H9 (cell line): ENCODE measurements around the gene SMPD2. TPM values are rescaled to one million over a fixed set of nuclear protein-coding genes. Genes with fewer than 3 reads are reported as not detected.

Experiments
- DNase-seq: peaks from one replicate; pipeline ENCODE4 v3.0.0-alpha.2; 2017
- H2AFZ ChIP-seq: one replicate; pipeline ENCODE4 v1.6.1; 2013; ENCODE audit warnings: mild to moderate bottlenecking, low read length, control low read depth, moderate library complexity
- H2AK5ac ChIP-seq: 2 replicates; pipeline ENCODE4 v1.6.1; 2013; ENCODE audit warnings: low read length, control low read depth, mixed read lengths; ENCODE audit not compliant: insufficient read length
- H2BK120ac ChIP-seq: one replicate; pipeline ENCODE4 v1.6.1; 2013; ENCODE audit warnings: low read depth, mild to moderate bottlenecking, low read length, control low read depth, inconsistent platforms; ENCODE audit not compliant: poor library complexity, severe bottlenecking
- H2BK12ac ChIP-seq: 2 replicates; pipeline ENCODE4 v1.6.1; 2013; ENCODE audit warnings: low read length, control low read depth, mixed read lengths, low read depth; ENCODE audit not compliant: insufficient read length
- H2BK15ac ChIP-seq: 2 replicates; pipeline ENCODE4 v1.6.1; 2013; ENCODE audit warnings: low read depth, low read length, control low read depth
- H2BK20ac ChIP-seq: one replicate; pipeline ENCODE4 v1.6.1; 2013; ENCODE audit warnings: low read depth, mild to moderate bottlenecking, low read length, control low read depth, inconsistent platforms; ENCODE audit not compliant: poor library complexity, severe bottlenecking
- H2BK5ac ChIP-seq: 2 replicates; pipeline ENCODE4 v1.6.1; 2013; ENCODE audit warnings: low read length, control low read depth, mixed read lengths; ENCODE audit not compliant: insufficient read length
- H3K14ac ChIP-seq: 2 replicates; pipeline ENCODE4 v1.6.1; 2013; ENCODE audit warnings: low read length, control low read depth; ENCODE audit not compliant: insufficient read depth
- H3K18ac ChIP-seq: 2 replicates; pipeline ENCODE4 v1.6.1; 2013; ENCODE audit warnings: low read depth, mild to moderate bottlenecking, mixed read lengths, low read length, control low read depth; ENCODE audit not compliant: insufficient read length
- H3K23ac ChIP-seq: 2 replicates; pipeline ENCODE4 v1.6.1; 2013; ENCODE audit warnings: low read length, control low read depth, mixed read lengths, low read depth; ENCODE audit not compliant: insufficient read length
- H3K23me2 ChIP-seq: 2 replicates; pipeline ENCODE4 v1.6.1; 2013; ENCODE audit warnings: low read depth, mild to moderate bottlenecking, mixed read lengths, low read length, control low read depth; ENCODE audit not compliant: insufficient read length, poor library complexity, severe bottlenecking
- H3K27ac ChIP-seq: 2 replicates; pipeline ENCODE4 v1.5.1; 2013; ENCODE audit warnings: low read length, control low read depth, mixed read lengths, low read depth; ENCODE audit not compliant: insufficient read length
- H3K27me3 ChIP-seq: 2 replicates; pipeline ENCODE4 v1.6.1; 2013; ENCODE audit warnings: low read length, control low read depth, inconsistent platforms; ENCODE audit not compliant: insufficient read depth
- H3K4ac ChIP-seq: 2 replicates; pipeline ENCODE4 v1.6.1; 2013; ENCODE audit warnings: low read depth, mild to moderate bottlenecking, control low read depth, inconsistent platforms, low read length, moderate library complexity
- H3K4me1 ChIP-seq: 2 replicates; pipeline ENCODE4 v1.6.1; 2013; ENCODE audit warnings: low read length, control low read depth, inconsistent platforms; ENCODE audit not compliant: insufficient read depth
- H3K4me2 ChIP-seq: 2 replicates; pipeline ENCODE4 v1.6.1; 2013; ENCODE audit warnings: low read length, control low read depth, mixed read lengths; ENCODE audit not compliant: insufficient read length, insufficient read depth
- H3K56ac ChIP-seq: 2 replicates; pipeline ENCODE4 v1.6.1; 2013; ENCODE audit warnings: low read depth, mild to moderate bottlenecking, mixed read lengths, low read length, control low read depth; ENCODE audit not compliant: insufficient read length
- H3K79me1 ChIP-seq: 2 replicates; pipeline ENCODE4 v1.6.1; 2013; ENCODE audit warnings: low read depth, mild to moderate bottlenecking, moderate library complexity, low read length, control low read depth, inconsistent platforms; ENCODE audit not compliant: insufficient read depth, poor library complexity, severe bottlenecking
- H3K79me2 ChIP-seq: 2 replicates; pipeline ENCODE4 v1.6.1; 2013; ENCODE audit warnings: low read length, control low read depth, inconsistent platforms; ENCODE audit not compliant: insufficient read depth
- H3K9ac ChIP-seq: 2 replicates; pipeline ENCODE4 v1.6.1; 2013; ENCODE audit warnings: low read length, control low read depth, mixed read lengths; ENCODE audit not compliant: insufficient read length; ENCODE audit errors: extremely low read depth
- H3K9me3 ChIP-seq: one replicate; pipeline ENCODE4 v1.6.1; 2013; ENCODE audit warnings: low read depth, low read length, inconsistent platforms; ENCODE audit not compliant: control insufficient read depth
- H3T11ph ChIP-seq: one replicate; pipeline ENCODE4 v1.6.1; 2013; ENCODE audit warnings: mild to moderate bottlenecking, low read length, control low read depth, inconsistent platforms
- H4K20me1 ChIP-seq: one replicate; pipeline ENCODE4 v1.6.1; 2013; ENCODE audit not compliant: control insufficient read depth, insufficient read length, insufficient read depth
- H4K5ac ChIP-seq: 2 replicates; pipeline ENCODE4 v1.6.1; 2013; ENCODE audit warnings: low read depth, mild to moderate bottlenecking, mixed read lengths, low read length, control low read depth; ENCODE audit not compliant: insufficient read length
- H4K8ac ChIP-seq: replicated peaks from 2 replicates; pipeline ENCODE4 v1.6.1; 2013; ENCODE audit warnings: low read length, control low read depth, mixed read lengths, low read depth; ENCODE audit not compliant: insufficient read length
- H4K91ac ChIP-seq: 2 replicates; pipeline ENCODE4 v1.6.1; 2013; ENCODE audit warnings: low read depth, mild to moderate bottlenecking, moderate library complexity, mixed read lengths, low read length, control low read depth; ENCODE audit not compliant: insufficient read length
- H3K27ac Mint-ChIP-seq, 3 experiments: 2 replicates in 2 of 3; 3 replicates in 1 of 3; pipeline ENCODE4 v1.8.0; 2020 to 2021; ENCODE audit warnings: mixed read lengths in 3 of 3, mild to moderate bottlenecking in 1 of 3, moderate library complexity in 1 of 3
- H3K27me3 Mint-ChIP-seq: 2 replicates; pipeline ENCODE4 v1.8.0; 2021; ENCODE audit warnings: low read depth, mild to moderate bottlenecking, moderate library complexity, mixed read lengths
- H3K36me3 Mint-ChIP-seq, 3 experiments: 2 replicates in 2 of 3; 3 replicates in 1 of 3; pipeline ENCODE4 v1.8.0; 2020 to 2021; ENCODE audit warnings: low read depth in 3 of 3, mixed read lengths in 3 of 3; ENCODE audit not compliant: insufficient read depth in 1 of 3
- H3K4me1 Mint-ChIP-seq, 2 experiments: 2 replicates each; pipeline ENCODE4 v1.8.0; 2020; ENCODE audit warnings: mixed read lengths in 2 of 2
- H3K4me3 Mint-ChIP-seq, 2 experiments: 2 replicates in 1 of 2; 3 replicates in 1 of 2; pipeline ENCODE4 v1.8.0; 2020 to 2021; ENCODE audit warnings: mild to moderate bottlenecking in 2 of 2, mixed read lengths in 2 of 2, moderate library complexity in 1 of 2
- H3K9me3 Mint-ChIP-seq, 2 experiments: 2 replicates in 1 of 2; 3 replicates in 1 of 2; pipeline ENCODE4 v1.8.0; 2020; ENCODE audit warnings: mild to moderate bottlenecking in 2 of 2, mixed read lengths in 2 of 2, moderate library complexity in 1 of 2
- CTCF ChIP-seq: fragments of 200-600 bp; sonication (generic); conservative IDR thresholded peaks from 3 replicates; pipeline ENCODE4 v1.8.0; 2021; ENCODE audit warnings: antibody characterized with exemption, mild to moderate bottlenecking
- WGBS: extraction: QIAGEN DNeasy Blood & Tissue Kit; methylation state at CpG from one replicate; pipeline ENCODE4 v1.1.7; 2013; ENCODE audit warnings: missing lambda C conversion rate, low lambda C conversion rate, mixed read lengths; ENCODE audit not compliant: insufficient read length; ENCODE audit errors: extremely low coverage; 5-methylcytosine and 5-hydroxymethylcytosine counted together
- total RNA-seq: library from RNA; stranded (reverse); gene quantifications from 2 replicates; pipeline ENCODE4 v1.2.1, GENCODE V29; 2021

SMPD2 gene
- total RNA-seq, 1 experiment from 2014 or later, result 13.0 TPM

GRCh38 chr6:109406196-109406595, 34.3 kb upstream of the SMPD2 start:
- no peak overlapping the region for H3K4ac ChIP-seq
- H2BK5ac ChIP-seq, result no peak overlapping the region
- H3K27ac Mint-ChIP-seq, result no peak overlapping the region
- no peak overlapping the region for H2BK120ac ChIP-seq
- H3K23ac ChIP-seq, result no peak overlapping the region
- no peaks in the 10 kb centered on the region for H3K9me3 ChIP-seq
- H3K79me2 ChIP-seq, result no peaks in the 10 kb centered on the region
- no peak overlapping the region for H3K18ac ChIP-seq
- H3T11ph ChIP-seq, result no peak overlapping the region
- no peak overlapping the region for H2AFZ ChIP-seq
- no peaks in the 10 kb centered on the region for H3K27me3 Mint-ChIP-seq
- H3K27ac ChIP-seq, result no peak overlapping the region
- H4K91ac ChIP-seq, result no peak overlapping the region
- no peaks in the 10 kb centered on the region for H3K36me3 Mint-ChIP-seq
- no peak overlapping the region for H3K56ac ChIP-seq
- no peak overlapping the region for H3K4me2 ChIP-seq
- H4K5ac ChIP-seq, result no peak overlapping the region
- H3K79me1 ChIP-seq, result no peaks in the 10 kb centered on the region
- H3K9ac ChIP-seq, result no peak overlapping the region
- no peak overlapping the region for H2BK15ac ChIP-seq
- TF ChIP-seq CTCF, result no peak
- H2AK5ac ChIP-seq, result no peak overlapping the region
- no peaks in the 10 kb centered on the region for H3K23me2 ChIP-seq
- no peaks in the 10 kb centered on the region for H3K4me1 Mint-ChIP-seq
- no peak overlapping the region for H3K4me3 Mint-ChIP-seq
- H2BK20ac ChIP-seq, result no peak overlapping the region
- no CpG with 5 or more reads among the region's 4 CpGs for WGBS
- no peaks in the 10 kb centered on the region for H4K20me1 ChIP-seq
- H3K27me3 ChIP-seq, result no peaks in the 10 kb centered on the region
- H2BK12ac ChIP-seq, result no peak overlapping the region
- H3K9me3 Mint-ChIP-seq, result no peaks in the 10 kb centered on the region
- no peaks in the 10 kb centered on the region for H3K4me1 ChIP-seq
- no peak overlapping the region for H3K14ac ChIP-seq
- no peak for DNase-seq
- H4K8ac ChIP-seq, result no peak overlapping the region
